ENCODE data around the gene UBE2D2.
A peak's percentile ranks its signal among the peaks of the same experiment; 100 is the strongest.
"Not testable (repeated sequence)": the region's sequence is repeated elsewhere in the genome, so short reads cannot be mapped to it uniquely, and the experiment has no call there.

Gene UBE2D2

DNA sequence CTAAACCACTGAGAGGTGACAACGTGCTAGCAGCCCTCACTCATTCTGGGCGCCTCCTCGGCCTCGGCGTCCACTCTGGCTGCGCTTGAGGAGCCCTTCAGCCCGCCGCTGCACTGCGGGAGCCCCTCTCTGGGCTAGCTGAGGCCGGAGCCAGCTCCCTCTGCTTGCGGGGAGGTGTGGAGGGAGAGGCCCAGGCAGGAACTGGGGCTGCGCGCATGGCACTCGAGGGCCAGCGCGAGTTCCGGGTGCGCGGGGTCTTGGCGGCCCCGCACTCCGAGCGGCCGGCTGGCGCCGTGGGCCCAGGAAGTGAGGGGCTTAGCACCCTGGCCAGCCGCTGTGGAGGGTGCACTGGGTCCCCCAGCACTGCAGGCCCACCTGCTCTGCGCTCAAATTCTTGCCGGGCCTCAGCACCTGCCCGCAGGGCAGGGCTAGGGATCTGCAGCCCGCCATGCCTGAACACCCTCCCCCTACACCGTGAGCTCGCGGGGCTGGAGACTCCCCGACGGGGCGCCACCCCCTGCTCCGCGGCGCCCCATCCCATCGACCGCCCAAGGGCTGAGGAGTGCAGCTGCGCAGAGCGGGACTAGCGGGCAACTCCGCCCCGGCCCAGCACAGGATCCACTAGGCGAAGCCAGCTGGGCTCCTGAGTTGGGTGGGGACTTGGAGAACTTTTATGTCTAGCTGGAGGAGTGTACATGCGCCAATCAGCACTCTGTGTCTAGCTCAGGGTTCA lies 11.8 kb upstream of the UBE2D2 start:
- no peak for DNase-seq (ENCODE audit: low read depth in 2 of 2)

DNA sequence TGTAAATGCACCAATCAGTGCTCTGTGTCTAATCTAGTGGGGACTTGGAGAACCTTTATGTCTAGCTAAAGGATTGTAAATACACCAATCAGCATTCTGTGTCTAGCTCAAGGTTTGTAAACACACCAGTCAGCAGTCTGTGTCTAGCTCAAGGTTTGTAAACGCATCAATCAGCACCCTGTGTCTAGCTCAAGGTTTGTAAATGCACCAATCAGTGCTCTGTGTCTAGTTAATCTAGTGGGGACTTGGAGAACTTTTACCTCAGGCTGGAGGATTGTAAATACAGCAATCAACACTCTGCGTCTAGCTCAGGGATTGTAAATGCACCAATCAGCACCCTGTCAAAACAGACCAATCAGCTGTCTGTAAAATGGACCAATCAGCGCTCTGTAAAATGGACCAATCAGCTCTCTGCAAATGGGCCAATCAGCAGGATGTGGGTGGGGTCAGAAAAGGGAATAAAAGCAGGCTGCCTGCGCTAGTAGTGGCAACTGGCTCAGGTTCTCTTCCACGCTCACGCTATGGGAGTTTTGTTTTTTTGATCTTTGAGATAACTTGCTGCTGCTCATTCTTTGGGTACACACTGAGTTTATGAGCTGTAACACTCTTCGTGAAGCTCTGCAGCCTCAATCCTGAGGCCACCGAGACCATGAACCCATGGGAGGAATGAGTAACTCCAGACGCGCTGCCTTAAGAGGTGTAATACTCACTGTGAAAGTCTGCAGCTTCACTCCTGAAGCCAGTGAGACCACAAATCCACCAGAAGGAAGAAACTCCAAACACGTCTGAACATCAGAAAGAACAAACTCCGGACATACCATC lies 10.9 kb upstream of the UBE2D2 start:
- not testable (repeated sequence) for DNase-seq (ENCODE audit: low read depth in 2 of 2)

DNA sequence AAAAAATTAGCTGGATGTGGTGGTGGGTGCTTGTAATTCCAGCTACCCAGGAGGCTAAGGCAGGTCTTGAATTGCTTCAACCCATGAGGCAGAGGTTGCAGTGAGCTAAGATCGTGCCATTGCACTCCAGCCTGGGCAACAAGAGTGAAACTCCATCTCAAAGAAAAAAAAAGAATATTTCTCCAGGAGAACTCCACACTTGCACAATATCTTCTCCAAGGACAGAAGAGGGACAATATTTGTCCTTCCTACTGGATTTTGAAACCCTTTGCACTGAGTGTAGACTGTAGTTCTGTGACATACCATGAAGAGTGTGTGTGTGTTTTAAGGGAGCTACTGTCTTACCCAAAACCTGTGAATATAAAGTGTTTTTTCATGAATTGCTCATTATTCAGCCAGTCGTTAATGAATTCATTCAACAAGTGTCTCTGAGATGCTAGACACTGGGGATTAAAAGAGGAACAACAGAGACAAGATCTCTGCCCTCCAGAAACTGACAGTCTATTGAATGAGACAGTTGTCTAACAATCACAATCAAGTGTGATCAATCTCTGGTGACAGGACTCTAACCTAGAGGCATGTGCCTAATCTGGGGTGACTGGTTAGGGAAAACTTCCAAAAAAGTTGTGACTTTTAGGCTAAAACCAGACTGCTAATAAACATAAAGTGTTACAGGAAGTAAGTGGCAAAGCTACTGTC lies 9.8 kb upstream of the UBE2D2 start:
- DNase-seq (ENCODE audit: low read depth in 2 of 2) = no peak

DNA sequence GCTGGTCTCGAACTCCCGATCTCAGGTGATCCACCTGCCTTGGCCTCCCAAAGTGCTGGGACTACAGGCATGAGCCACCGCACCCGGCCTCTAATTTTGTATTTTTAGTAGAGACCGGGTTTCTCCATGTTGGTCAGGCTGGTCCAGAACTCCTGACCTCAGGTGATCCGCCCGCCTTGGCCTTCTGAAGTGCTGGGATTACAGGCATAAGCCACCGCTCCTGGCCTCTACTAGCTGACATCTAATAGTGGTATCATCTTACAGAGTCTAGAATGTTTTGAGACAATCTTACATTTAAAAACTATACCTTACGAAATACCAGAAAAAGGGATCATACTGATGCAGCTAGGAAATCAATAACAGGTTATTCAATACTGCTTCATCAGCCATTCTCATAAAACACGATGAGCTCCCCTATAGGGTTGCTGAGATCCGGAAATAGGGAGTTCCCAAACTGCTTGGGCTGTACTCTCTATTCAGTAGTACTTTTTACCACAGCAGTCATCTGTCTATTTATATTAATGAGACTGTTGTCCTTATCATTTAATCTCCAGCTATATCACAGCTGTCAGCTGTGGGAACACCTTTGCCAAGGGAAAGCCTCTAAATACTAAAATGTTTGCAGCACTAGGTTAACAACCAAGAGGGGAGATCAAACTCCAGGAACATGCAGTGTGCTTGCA lies 8.1 kb upstream of the UBE2D2 start:
- DNase-seq (ENCODE audit: low read depth in 2 of 2) = no peak

DNA sequence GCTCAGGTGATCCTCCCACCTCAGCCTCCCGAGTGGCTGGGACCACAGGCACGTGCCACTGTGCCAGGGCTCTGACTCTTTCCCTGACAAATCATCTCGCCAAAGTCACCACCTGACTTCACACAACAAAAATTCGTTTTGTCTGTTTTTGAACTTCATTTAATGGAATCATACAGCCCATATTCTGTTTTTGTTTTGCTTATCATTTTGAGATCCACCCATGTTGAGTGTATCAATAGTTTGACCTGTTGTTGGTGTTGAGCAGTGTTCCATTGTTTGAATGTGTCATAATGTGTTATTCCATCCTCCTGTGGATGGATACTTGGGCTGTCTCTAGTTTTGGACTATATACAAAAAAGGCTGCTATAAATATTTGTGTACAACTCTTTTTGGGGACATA lies 6.9 kb upstream of the UBE2D2 start:
- no peak for DNase-seq (ENCODE audit: low read depth in 2 of 2)

DNA sequence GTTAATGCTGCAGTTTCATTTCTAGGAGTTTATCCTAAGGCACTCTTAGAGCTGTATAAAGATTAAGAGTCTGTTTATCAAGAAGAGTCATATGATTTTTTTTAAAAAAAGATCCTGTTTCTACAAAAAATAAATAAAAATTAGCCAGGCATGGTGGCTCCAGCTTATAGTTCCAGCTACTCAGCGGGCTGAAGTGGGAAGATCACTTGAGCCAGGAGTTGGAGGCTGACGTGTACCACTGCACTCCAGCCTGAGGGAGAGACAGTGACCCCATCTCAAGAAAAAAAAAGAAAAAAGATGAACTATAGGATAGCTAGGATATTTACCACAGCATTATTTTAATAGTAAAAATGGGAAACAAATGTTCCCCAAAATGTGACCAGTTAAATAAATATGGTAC lies 3.3 kb upstream of the UBE2D2 start:
- no peak for DNase-seq (ENCODE audit: low read depth in 2 of 2)

DNA sequence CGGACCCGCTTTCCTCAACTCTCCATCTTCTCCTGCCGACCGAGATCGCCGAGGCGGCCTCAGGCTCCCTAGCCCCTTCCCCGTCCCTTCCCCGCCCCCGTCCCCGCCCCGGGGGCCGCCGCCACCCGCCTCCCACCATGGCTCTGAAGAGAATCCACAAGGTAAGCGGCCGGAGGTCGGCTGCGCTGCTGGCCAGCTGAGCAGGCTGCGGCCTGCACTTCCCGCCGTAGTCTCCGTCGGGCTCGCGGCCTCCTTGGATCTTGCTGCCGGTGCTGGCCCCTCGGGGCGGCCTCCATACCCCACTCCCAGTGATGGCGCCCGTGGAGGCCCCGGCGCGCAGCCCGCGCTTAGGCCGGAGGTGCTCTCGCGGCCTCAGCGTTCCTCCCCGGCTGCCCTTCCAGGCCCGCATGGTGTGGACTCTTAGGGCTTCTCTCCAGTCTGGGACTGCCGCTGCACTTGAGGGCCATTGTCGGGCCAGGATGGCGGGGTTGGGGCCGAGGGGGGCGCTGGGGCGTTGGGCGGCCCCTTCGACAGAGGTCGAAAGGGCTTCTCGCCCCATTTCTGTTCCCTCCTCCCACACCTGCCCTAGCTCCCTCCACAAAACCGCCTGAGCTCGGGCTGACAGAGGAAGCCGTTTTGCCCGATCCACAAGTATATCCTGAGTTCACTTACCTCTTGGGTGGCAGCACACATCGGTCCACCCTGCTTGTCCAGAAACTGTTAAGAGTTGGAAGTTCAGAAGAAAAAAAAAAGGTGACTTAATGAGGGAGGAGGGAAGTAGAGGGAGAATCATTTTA lies 714 bp downstream of the UBE2D2 start:
- DNase-seq (ENCODE audit: low read depth in 2 of 2) = peak; percentile 32 to 40

DNA sequence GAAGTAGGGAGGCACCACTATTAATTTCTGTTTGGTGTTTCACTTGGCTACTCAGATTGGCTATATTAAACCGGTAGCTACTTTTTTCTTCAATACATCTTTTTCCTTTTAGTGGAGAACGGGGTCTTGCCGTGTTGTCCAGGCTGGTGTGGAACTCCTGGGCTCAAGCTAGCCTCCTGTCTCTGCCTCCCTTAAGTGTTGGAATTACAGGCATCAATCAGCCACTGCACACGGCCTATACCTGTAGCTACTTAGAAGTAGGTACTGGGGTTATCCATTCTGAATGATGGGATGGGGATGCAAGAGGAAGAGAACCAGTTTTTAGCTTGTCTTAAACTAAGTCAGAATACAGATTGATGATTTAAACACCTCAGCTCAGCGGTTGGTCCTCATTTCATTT lies 1.7 kb downstream of the UBE2D2 start:
- no peak for DNase-seq (ENCODE audit: low read depth in 2 of 2)

DNA sequence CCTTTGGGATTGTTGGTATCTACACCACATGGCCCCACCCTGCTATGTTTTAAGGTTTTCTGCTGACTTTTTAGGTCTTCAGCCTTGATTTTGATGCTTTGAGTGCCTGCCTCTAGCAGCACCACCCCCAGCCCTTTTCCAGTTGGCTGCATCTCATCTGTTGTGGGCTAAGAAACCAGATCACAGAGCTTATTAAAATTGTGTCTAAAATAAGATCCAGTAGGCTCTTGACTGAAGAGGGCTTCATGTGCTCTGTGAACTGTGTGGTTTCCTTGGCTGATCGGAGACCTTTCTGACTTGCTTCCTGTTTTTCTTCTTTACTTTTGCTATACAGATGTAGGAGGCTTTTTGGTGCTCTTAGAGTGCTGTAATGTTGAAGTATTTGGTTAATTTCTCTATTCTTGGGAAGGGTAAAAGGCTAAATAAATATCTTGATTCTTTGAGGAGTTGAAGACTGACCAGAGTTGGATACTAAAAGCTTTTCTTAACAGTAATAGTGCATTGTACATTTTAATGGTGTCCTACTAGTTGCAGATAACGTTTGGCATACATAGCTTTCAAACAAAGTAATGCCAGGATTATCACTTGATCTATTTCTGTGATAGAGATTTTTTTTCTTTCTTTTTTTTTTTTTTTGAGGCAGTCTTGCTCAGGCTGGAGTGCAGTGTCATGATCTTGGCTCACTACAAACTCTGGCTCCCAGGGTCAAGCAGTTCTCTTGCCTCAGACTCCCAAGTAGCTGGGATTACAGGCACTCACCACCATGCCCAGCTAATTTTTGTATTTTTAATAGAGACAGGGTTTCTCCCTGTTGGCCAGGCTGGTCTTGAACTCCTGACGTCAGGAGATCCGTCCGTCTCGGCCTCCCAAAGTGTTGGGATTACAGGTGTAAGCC lies 4.5 kb downstream of the UBE2D2 start:
- no peak for DNase-seq (ENCODE audit: low read depth in 2 of 2)

DNA sequence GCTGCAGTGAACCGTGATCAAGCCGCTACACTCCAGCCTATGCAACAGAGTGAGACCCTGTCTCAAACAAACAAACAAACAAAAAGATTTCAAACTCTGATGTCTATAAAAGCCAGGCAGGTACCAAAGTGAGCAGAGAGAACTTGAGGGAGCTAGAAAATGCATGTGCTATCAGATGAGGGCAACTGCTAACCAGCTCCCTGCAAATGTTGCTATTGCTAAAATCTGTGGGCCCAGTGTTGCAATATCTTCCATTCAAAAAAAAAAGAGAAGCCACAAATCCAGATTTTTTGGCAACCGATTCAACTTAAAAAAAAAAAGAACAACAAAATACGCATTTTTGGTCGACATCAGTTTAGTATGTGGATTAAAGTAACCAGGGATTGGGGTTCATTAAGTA lies 5.5 kb downstream of the UBE2D2 start:
- no peak for DNase-seq (ENCODE audit: low read depth in 2 of 2)

DNA sequence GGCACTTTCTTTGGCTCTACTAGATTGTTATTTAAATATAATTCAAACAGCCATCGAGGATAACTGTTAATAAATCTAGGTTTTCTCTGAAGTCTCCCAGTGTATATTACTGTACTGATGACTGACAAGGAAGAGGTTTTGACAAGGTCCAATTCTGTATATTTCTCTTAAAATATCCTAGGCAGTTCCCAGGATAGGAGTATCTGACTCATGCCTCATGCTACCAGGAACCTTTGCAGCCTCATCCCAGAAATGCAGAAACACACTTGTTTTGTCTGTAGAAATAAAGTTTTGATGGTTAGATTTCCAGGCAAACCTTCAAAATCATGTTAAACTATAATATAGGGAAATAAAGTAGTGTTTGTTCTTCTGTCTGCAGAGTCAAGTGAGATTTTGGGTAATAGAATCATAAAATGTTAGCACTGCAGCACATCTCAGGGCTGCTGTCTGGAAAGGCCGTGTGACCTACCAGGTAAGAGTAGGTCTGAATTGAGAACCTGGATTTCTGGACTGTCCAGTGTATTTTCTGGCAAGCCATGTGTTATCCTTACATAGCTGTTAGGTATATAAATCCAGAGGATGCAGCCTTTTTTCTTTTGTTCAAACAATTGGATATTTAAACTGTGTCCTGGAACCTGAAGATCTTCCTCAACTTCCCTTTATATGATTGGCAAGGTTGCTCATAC lies 8.3 kb downstream of the UBE2D2 start:
- no peak for DNase-seq (ENCODE audit: low read depth in 2 of 2)

DNA sequence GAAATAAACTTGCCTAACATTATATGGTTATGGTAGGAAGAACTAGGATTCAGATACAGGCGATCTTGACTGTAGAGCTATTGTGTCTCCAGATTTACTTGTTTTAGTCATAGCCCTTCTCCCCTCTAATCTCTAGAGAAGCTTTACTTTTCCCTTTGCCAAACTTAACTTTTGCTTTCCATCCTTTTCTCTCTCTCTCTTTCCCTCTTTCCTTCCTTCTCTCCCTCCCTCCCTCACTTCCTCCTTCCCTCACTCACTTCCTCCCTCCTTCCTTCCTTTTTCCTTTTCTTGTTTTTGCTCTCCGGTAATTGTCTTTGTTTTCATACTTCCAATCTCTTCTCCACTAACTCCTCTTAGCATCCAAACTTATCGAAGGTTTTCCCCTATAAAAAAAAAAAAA lies 10.4 kb downstream of the UBE2D2 start:
- DNase-seq (ENCODE audit: low read depth in 2 of 2) = no peak

DNA sequence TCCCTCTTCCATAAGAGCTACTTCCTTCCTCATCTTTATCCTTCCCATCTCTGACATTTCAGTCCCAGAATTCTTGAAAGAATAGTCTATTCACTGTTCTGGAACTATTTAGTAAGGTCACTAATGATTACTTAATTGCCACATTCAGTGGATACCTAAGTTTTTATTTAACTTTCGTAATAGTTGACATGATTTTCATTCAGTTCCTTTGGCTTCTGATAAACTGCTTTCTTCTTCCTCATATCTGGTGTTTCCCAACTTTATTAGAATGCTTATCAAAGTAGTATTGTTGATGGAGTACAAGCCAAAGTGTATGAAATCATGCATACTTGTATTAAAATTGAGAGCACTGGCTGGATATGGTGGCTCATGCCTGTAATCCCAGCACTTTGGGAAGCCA lies 10.8 kb downstream of the UBE2D2 start:
- DNase-seq (ENCODE audit: low read depth in 2 of 2) = no peak

DNA sequence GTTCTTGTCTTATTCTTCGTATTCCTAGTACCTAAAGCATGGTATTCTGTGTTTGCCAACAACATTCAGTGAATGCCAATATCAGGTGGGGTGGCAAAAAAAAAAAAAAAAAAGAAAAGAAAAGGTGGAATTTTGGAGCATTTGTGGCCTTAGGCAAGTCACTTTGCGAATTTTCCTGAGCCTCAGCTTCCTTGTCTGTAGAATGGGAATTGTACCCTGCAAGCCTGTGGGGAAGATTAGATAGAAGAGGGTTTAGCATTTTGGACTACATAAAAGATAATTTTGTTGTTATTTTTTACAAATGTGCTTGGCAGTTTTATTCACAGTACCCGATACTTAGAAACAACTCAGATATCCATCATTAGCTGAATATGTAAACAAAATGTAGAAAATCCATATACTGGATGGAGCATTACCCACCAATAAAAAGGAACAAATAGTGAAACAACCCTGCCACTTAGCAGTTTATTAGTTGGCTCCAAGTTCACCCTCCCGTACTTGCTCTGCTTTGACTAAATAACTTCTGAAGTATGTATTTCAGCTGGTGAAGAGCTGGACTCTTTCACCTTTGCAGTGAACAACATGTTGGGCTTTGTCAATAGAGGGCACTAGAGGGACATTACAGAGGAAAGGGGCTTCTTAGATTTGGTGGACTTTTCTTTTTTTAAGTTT lies 13.6 kb downstream of the UBE2D2 start:
- DNase-seq (ENCODE audit: low read depth in 2 of 2) = no peak

DNA sequence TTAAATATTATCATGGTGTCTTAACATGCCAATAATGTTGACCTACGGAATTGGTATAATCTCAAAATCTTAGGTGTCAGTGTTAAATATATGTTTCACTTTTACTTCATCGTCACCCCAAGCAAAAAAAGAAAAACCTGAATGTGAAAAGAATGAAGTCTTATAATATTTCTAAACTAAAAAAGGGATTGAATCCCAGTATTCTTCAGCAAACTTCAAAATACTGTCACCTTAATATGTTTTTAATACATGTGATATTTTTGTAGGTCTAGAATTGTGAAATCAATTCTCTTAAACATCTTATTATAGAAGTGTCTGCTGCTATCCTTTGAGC lies 14.1 kb downstream of the UBE2D2 start:
- DNase-seq (ENCODE audit: low read depth in 2 of 2) = no peak

DNA sequence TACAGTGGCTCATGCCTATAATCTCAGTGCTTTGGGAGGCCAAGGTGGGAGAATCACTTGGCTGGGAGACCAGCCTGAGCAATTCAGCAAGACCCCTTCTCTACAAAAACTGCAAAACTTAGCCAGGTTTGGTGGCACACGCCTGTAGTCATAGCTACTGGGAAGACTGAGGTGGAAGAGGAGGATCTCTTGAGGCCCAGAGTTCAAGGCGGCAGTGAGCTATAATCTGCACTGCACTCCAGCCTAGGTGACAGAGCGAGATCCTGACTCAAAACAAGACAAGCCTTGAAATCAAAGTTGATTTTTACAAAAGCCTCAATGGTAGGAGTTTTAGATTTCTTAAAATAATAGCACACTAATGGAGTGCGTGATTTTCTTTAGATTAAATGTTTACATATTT lies 14.6 kb downstream of the UBE2D2 start:
- DNase-seq (ENCODE audit: low read depth in 2 of 2) = no peak

DNA sequence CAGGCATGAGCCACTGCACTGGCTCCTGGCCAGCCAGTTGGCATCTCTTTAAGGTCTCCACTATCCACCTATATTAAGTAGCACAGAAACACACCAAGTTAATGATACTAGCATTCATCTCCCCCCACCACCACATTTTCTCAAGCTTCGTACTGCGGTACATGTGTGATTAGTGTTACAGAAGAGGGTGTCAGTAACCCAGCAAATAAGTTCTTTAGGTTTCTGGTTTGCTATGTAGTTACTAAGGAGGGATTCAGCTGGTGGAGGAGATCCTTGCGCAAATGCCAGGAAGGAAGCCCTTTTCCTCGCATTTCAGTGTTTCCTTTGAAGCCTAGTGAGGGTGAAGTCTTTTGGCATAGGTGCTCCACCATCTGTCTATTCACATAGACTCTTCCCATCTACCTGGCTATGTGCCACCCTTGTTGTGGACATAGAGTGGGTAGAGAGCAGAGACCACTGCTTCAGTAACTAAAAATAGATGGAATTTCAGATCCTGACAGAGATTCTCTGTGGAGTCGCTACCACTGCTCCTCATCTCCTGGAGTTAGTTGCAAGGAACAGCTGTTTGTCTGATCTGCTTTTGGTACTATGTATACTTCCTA lies 16.7 kb downstream of the UBE2D2 start:
- DNase-seq (ENCODE audit: low read depth in 2 of 2) = no peak

DNA sequence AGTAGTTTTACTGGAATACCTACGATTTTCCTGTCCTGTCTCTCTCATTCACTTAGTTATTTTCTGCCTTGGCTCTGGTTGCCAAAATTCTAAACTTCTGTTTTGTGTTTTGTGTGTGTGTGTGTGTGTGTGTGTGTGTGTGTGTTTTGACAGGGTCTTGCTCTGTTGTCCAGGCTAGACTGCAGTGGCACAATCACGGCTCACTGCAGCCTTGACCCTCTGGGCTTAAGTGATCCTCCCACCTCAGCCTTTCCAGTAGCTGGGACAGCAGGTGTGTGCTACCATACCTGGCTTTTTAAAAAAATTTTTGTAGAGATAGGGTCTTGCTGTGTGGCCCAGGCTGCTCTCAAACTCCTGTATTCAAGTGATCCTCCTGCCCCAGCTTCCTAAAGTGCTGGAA lies 17.2 kb downstream of the UBE2D2 start:
- DNase-seq (ENCODE audit: low read depth in 2 of 2) = no peak

DNA sequence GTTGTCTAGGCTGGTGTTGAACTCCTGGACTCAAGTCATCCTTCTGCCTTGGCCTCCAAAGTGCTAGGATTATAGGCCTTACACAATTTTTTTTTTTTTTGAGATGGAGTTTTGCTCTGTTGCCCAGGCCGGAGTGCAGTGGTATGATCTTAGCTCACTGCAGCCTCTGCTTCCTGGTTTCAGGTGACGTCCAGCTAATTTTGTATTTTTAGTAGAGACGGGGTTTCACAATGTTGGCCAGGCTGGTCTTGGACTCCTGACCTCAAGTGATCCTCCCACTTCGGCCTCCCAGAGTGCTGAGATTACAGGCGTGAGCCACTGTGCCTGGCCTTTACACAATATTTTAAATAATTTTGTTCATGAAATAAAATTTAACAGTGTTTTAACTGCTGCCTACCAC lies 21.0 kb downstream of the UBE2D2 start:
- DNase-seq (ENCODE audit: low read depth in 2 of 2) = not testable (repeated sequence)
